Glomerular endothelial cell (primary cell): Measurements from ENCODE around the gene NFIA. TPM values are rescaled to one million over a fixed set of nuclear protein-coding genes. Genes with fewer than 3 reads are reported as not detected.
"Not testable (repeated sequence)": the region's sequence is repeated elsewhere in the genome, so short reads cannot be mapped to it uniquely, and the experiment has no call there.

ENCODE experiments used
- DNase-seq: peaks from one replicate; pipeline ENCODE4 v3.0.0-alpha.2; 2011; ENCODE audit warnings: low read depth, low spot score; ENCODE audit errors: extremely low read depth
- total RNA-seq: library from RNA; depleted of rRNA; stranded (reverse); fragments of >200 nt; gene quantifications from 2 replicates; pipeline ENCODE4 v1.2.3, GENCODE V29; 2015

The NFIA gene
- total RNA-seq, 1 donor from 2014 or later, result 18.4 TPM

DNA sequence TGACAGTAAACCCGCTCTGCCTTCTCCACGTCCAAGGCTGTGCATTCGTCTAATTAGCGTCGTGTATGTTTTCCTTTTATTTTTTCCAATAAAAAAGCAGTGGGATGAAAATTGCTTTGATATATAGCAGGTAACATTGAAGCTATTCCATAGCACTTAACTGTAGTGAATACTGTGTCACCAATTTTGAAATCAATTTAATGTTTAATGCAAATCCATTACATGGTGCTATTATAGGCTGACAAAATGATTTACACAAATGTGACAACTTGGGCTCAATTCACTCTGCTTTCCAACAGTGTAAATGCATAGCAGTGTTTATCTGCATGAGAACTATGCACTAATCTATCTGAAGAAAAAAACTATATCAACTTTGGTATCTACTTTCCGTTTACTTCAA, 377.8 kb downstream of the NFIA start:
- DNase-seq, result no peak

DNA sequence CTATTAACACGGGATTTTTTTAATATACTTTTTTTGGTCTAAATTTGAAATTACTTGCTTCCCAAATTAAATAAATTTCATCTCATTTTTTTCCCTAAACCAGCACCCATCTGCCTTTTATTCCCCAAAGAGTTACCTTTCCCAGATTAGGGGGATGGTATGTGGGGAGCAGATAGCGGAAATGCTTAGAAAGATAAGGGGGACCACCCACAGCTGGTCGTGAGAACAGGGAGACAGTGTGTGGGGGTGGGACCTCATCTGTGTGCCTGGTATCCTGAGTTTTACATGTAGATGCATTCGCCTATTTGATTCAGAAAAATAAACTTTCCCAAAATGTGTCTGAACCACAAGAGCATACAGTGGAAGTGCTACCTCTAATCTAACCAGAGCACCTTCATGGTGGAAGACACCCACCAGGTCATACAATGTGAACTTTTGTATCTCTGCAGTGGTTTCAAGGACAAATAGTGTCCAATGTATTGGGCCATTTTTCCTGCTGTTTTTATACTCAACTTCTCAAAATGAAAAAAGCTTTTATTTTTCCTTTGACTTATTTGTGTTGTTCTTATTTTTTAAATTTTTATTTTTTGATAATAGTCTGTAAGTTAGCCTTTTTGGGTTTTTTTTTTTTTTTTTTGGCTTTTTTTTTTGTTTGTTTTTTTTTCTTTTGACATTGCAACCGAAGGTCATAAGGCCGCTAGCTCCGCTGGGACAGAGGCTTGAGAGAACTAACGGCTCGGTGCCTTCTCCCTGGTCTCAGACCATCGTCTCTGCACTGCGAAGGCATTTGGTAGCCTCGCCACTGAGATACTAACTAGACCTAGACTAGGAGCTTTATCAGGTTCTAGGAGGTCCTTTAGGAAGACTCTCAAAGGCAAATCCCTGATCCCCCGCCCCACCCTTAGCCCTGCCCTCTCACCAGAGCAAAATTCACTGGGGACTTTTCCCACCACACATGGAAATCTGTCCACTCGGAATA, 379.3 kb downstream of the NFIA start:
- no peak for DNase-seq

DNA sequence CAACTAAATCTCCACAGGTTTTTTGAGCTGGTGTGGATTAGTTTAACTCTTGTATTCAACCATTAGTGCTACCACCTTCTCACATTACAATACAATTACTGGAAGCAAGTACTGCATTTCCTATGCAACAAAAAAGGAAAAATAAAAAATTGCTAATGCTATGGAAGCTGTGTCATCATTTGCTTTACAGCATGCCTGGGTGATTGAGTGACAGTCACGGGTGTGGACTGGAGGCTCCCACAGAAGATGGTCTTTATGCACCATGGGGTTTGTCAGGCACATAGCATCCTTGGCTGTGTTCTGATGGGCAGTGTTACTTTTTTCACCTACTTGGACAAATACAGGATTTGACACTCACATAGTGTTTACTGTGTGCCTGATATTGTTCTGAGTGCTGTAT, 380.3 kb downstream of the NFIA start:
- no peak for DNase-seq

DNA sequence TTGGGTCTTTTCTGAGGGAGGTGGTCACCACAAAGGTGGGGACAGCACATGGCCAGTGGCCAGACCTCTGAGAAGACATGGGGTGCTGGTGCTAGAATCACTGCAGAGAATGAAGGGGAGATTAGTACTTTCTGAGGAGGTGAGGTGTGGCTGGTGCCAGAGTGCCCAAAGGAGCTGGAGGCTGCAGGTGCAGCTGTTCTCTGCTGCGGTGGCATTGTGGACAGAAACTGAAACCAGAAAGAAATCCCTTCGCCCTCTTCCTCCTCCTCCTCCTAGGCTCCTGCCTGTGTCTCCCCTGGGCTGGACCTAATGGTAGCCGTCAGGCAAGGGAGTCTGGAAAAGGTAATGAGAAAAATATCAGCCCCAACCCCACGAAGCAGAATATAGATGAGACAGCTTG, 380.9 kb downstream of the NFIA start:
- DNase-seq, result no peak

DNA sequence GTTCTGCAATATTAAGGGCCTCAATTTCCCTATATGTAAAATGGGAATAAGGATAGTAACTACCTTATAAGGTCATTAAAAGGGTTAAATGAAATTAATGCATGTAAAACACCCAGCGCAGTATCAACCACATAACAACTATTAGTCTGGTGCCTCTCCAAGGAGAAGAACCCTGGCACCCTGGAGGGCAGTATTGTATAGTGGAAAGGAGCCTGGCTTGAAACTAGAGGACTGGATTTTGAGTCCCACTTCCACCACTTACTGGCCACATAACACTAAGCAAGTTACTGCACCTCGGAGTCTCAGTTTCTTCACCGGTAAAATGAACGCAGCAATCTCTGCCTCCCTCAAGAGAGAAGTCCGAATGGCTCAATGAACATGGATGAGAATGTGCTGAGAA, 385.5 kb downstream of the NFIA start:
- DNase-seq, result not testable (repeated sequence)

DNA sequence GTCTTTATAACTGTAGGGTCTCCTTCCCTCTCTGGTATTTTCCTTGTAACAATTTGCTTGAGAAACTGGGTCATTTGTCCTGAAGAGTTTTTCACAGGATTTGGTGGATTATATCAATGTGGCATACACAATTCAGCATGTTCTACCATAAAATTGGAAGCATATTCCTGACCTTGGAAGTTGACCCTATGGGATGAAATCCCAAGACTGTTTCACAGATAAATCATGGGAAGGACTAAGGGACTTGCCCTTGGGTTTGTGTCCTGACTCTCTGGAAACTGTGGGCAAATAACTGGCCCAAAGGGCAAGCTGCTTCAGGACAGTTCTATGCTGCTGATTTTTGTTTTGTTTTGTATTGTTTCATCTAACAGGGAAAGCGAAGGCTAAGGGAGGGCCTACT, 387.0 kb downstream of the NFIA start:
- DNase-seq, result no peak

DNA sequence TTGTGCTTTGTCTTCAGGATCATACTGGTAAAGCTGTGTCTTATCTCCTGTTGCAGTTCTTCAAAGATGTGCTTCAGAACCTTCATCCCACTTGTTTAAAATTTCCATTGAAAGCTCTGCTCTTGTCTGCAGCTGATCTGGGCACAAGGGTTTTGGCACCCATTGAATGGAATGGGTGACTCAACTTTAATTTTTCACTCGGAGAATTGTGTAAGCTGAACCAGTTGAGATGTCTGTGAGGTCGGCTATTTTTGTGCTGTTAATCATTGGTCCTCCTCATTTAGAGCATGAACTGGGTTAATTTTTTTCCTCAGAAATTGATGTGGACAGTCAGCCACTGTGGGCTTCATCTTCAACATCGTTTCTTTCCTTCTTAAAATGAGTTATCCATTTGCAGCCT, 390.5 kb downstream of the NFIA start:
- DNase-seq, result no peak

DNA sequence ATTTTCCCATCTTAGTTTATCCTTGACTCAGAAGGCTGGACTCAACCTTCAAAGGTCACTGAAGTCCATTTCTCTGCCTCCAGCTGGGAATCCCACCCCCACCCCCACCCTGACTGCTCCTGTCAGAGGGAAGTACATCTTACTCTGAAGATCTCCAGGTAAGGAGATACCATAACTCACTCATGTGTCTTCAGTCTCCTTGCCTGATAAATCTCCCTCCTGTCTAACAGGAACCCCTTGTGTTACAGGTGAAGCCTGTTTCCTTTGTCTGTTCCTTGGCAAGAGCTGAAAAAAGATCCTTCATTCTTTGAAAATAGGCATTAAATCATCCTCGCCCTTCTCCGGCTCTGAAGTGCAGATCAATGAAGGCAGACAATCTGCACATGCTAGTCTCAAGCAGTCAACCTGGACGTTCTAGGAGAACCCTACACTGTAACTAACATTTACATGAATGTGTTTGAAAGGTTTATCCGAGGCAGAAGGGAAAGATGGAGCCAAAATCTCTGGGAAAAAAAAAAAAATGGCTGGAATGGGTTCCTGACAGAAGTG, 392.0 kb downstream of the NFIA start:
- DNase-seq, result no peak

DNA sequence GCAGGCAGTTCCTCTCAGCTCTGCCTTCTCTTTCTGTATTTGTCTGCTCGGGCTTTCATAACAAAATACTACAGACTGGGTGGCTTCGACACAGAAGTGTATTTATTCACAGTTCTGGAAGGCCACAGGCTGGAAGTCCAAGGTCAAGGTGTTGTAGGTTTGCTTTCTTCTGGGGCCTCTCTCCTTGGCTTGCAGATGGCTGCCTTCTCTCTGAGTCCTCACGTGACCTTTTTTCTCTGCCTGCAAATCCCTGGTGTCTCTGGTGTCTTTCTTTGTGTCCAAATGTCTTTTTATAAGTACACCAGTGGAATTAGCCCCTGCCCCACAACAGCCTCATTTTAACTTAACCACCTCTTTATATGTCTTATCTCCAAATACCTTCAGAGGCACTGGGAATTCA, 392.6 kb downstream of the NFIA start:
- DNase-seq, result no peak

DNA sequence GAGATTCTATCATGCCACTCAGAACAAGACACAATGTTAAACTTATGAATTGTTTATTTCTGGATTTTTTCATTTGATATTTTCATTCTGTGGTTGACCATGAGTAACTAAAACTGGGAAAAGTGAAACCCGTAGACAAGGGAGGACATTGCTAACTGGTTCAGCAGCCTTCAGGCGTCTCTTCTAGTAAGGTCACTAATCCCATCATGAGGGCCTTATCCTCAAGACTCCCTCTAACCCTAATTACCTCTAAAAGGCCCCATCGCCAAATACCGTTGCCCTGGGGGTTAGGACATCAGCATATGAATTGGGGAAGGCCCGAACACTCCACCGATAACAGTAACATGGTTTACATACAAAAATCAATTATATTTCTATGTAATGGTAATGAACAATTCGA, 394.9 kb downstream of the NFIA start:
- no peak for DNase-seq

DNA sequence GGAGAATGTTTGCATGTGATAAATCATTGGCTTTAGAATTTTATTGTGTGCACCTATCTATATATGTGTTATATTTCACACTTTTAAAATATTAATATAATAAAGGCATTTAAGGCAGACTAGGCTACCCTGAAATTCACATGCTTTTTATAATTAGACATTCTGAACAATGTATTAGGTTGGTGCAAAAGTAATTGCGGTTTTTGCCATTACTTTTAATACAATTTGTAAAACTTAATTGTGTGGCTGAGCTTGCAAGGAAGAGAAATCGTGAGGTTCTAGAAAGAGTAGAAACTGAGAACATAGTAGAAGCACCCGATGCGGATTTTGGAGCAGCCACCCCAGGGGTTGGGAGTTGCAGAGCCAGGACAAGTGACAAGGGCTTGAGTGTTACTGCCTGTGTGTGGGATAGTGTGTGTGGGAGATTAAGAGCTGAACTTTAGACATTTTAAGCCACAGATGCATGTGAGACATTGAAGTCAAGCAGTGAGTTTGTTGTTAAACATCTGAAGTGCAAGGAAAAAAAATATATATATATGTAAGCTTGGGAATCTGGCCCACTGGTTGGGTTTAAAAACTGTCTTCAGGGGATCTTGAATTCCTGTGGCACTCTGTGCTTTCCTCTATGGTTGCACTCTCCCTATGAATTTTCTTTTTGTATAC, 398.0 kb downstream of the NFIA start:
- DNase-seq, result no peak

DNA sequence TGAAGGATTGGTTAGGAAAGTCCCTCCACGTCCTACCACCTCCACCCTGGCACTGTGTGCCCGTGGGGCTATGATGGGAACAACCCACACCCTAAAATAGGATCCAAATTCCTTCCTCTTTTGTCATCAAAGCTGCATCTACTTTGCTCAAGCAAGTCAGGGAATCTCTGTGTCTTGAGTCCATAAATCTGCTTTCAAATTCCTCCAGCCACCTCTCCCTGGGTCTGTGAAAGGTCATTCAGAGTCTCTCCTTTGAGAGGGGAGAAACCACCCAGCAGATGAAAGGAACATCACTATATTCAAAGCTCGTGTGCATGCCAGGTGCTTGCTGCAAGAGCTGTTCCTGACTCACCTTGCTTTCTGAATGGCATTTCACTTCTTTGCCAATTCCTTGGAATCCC, 399.0 kb downstream of the NFIA start:
- no peak for DNase-seq

DNA sequence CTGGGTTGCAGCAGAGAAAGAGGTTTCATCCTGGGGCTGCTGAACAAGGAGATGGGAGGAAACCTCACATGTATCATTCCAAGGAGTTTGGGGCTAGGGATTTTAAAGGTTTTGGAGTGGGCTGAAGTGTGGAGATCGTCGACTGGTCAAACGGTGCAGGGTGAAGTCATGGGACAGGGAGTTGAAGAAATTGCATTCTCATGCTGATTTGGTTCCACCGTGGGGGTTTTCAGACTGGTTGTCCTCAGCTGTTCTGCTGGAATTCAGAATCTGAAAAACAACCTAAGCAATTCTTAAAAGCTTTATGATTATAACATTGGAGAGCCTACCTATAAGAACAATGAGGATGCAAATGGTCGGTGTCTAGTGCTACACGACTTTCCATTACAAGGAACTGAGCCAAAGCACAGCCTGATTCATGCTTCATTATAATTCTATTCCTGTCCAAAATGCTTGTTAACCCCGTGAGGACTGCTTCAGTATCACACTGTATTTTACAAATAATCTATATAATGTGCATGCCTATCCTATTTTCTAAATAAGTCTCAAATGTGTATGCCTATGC, 399.9 kb downstream of the NFIA start:
- no peak for DNase-seq

DNA sequence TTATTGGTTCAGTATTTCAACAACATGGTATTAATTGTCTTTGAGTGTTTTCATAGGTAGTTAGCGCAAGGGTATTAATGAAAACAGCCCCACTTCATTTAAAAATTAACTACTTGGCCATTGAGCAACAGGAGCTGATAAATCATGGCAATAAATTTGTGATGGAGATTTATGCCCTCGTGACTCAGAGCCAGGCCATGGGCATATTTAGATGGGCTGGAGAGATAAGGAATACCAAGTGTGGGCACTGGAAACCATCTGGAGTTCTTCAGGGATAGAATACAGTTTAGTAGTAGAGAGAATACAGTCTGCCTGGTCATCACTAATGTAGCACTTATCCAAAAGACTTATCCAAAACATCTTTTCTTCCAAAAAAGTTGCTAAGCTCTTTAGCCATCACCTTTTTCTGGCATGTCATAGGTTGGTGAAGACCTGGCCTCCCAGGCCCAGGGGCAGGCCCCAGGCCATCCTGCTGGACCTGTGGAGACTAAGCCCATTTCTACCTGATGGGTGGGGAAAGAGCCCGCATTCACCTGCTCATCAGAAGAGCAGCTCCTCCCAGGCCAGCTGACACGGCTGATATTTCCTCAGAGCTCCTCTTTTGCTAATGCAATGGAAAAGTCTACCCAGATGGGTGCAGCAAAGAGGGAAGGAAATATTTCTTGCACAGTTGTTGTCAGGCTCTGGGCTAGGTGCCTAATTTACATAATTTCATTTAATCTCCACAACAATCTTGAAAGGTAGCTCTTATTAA, 404.6 kb downstream of the NFIA start:
- no peak for DNase-seq

DNA sequence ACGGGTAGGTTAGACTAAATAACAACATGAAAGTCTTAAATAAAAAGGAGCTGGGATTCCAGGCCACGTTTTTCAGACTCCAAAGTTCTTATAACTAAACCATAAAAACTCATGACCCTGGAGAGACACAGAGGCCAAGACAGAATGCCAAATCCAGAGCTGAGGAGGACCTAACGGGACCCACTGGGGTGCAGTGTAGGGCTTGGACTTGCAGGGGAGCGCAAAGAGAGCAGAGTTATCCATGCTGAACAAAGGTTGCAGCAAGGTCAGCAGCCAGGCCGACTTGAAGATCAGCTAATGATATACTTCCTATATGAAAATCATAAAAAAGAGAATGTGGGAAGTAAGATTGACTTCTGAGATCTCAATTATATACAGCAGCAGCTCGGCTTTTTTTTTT, 405.4 kb downstream of the NFIA start:
- DNase-seq, result no peak

DNA sequence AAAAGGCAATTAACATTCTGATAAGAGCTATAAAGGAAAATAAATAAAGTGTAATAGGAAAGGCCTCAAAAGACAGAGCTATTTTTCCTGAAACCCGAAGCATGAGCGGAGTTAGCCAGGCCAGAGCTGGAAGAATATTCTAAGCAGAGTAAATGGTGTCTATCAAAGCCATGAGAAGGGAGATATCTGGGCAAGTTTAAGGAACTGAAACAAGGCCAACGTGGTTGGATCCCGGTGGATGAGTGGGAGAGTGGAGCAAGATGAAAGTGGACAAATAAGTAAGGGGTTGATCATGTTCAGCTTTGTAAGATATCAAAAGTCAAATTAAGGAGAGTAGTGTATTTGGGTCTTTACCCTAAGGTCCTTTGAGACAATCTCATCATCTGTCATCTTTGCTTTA, 408.6 kb downstream of the NFIA start:
- no peak for DNase-seq

DNA sequence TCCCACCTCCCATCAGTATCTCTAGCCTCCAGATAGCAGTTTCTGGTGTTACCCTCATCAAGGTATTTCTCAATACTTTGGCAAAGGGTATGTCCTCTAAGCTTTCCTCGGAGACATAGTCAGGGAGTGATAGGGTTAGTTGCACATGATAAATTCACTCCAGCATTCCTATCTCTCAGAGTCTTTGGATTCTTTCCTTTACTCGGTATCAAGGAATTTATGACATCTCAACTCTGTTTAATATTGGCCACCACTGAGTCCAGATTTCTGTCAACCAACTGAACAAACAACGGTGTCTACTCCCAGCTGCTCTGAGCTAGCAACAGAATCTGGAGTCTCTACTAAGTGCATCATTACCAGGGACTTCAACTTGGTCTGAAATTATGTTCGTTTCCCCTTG, 409.1 kb downstream of the NFIA start:
- DNase-seq, result no peak

DNA sequence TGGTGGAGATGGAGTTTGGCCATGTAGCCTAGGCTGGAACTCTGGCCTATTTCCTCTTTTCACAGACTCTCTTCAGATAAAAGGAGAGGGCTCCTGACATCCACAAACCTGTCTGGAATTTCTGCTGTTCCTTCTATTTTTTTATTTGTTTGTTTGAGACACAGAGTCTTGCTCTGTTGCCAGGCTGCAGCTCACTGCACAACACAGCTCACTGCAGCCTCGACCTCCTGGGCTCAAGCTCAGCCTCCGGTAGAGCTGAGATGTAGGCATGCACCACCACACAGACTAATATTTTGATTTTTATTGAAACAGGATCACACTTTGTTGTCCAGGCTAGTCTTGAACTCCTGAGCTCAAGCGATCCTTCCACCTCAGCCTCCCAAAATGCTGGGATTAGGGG, 411.6 kb downstream of the NFIA start:
- no peak for DNase-seq

DNA sequence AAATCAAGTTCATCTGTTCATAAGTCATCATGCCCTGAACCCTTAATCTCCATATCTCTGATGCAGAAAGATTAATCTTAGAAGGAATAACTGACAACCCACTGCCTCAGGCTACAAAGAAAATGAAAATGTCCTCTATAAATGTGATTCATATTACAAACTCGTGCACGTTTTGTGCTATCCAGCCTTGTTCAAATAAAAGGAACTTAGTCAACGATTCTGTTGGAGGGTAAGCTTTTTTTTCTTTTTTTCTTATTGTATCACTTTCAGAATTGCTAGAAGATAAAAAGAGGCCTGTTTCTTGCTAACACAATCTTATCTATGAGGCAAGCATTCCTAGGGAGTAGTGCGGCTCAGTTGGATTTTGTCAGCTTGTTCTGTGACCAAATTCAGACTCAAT, 414.1 kb downstream of the NFIA start:
- DNase-seq, result no peak

DNA sequence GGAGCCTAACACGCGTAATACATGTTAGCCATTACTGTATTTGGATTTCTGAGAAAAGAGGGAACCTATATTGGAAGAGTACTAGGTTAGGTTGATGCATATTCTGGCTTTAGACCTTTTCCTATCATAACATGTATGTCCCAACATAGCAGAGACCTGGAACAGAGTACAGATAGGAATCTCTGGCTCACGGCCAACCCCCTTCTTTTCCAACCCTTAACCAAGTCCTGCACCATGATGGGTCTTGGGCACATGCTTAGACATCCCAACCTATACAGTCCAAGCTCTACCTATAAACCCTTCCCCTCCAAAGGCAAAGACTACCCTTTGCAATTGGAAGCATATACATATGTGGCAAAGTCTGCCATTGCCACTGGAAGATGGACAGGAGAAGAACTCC, 414.7 kb downstream of the NFIA start:
- DNase-seq, result no peak

DNA sequence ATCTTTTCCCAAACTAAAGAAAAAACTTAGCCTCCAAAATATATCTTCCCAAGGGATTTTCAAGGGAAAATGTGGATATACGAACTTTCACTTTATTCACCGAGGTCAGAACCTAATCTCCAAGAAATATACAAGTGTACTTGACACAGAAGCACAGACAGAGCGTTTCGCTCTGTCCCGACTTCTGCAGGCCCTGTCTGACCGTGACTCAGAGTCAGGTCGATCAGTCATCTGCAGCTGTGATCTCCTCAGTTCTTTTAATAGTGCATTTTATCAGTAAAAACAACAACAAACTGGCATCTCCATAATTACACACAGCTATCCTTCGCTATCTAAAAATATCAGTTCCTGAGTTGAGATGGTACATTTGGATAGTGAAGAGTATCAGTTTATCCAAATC, 416.0 kb downstream of the NFIA start:
- no peak for DNase-seq
